ENCODE measurements around the gene ARCN1. TPM values are rescaled to one million over a fixed set of nuclear protein-coding genes. Genes with fewer than 3 reads are reported as not detected.
A peak's percentile ranks its signal among the peaks of the same experiment; 100 is the strongest.

Gene ARCN1
- total RNA-seq, 4 donors from 2014 or later: 103 to 157 (median 112) TPM

DNA sequence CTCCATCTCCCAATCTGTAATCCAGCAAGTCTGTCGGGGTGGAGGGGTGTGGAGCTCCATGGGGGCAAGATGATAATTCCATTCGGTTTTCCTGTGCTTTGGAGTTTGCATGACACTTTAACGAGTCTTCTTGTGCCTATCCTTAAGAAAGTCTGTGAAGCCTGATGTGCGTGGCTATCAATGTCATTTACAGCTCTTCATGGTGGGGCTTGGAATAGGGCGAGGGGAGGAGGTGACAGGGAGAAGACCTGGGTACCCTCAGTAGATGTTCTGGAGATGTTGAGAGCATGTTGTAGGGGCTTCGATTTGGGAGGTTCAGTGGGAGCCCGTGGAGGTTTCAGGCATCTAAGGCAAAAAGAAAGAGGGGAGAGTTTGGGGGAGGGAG, 34.6 kb downstream of the ARCN1 start:
- DNase-seq: no peak
- peaks cover 8 to 12% of the 10 kb centered on the region in 2 donors for H3K36me3 ChIP-seq
- 73 to 78% methylated on average over 7 of the region's 7 CpGs for WGBS, 2 donors
- H3K9me3 ChIP-seq: no peaks in the 10 kb centered on the region
- TF ChIP-seq, protein P1, sequence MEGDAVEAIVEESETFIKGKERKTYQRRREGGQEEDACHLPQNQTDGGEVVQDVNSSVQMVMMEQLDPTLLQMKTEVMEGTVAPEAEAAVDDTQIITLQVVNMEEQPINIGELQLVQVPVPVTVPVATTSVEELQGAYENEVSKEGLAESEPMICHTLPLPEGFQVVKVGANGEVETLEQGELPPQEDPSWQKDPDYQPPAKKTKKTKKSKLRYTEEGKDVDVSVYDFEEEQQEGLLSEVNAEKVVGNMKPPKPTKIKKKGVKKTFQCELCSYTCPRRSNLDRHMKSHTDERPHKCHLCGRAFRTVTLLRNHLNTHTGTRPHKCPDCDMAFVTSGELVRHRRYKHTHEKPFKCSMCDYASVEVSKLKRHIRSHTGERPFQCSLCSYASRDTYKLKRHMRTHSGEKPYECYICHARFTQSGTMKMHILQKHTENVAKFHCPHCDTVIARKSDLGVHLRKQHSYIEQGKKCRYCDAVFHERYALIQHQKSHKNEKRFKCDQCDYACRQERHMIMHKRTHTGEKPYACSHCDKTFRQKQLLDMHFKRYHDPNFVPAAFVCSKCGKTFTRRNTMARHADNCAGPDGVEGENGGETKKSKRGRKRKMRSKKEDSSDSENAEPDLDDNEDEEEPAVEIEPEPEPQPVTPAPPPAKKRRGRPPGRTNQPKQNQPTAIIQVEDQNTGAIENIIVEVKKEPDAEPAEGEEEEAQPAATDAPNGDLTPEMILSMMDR (IDR thresholded peaks at IDR 0.05): no peak
- no peak for TF ChIP-seq POLR2A (IDR thresholded peaks at IDR 0.05)
- no peaks in the 10 kb centered on the region for H3K27me3 ChIP-seq
- H3K4me3 ChIP-seq (replicated peaks in 1 of 3): no peak overlapping the region
- intact Hi-C loops (cut with DNase I): loop anchor here (5.0 kb wide), 1 partner anchor 50 kb away; no protein-coding TSS in a partner anchor
- peaks cover 14 to 42% of the 10 kb centered on the region in 2 donors for H3K4me1 ChIP-seq
- peak overlapping the region in 2 of 3 donors; percentile 56 to 63 for H3K27ac ChIP-seq

DNA sequence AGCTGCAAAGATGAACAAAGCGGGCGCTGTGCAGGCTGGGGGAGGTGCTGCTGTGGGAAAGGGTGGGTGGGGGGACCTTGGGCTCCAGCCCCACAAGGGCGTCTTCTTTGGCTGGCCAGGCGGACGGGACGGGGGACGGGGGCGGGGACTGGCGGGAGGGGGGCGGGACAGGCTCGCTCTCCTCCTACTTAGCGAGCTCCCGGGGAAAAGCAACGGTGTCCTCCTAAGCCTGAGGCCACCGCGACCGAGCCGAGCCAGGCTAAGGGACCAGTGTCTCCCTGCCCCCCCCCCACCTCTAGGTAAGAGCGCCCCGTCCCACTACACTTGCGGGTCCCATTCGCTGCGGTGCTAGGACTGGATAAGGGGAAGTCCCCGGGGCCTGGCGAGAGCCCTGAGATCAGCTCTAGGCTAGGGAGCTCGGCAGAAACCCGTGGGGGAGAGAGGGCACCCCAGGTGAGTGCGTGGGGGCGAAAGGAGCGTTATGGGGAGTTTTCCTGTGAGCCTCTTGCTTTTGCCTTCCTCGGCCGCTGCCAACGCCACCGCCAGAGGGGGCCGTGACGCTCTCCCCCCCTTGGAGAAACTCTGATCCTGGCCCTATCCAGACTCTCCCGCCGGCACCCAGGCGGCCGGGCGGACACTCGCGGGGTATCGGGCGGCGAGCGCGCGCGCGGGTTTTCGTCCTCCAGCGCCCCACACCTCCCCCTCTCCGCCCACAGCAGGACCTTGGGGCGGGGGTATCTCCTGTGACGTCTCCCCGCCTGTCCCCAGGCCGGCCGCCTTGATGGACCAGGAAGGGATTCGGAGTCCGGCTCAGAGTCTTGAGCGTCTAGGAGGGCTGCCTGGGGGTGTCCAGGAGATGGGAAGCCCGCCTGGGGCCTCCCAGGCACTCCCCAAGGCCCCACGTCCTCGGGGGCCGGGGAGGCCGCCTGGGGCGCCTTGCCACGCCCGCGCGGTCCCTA, 35.5 kb downstream of the ARCN1 start, which contains the start of gene PHLDB1:
Gene PHLDB1, plus strand, starts transcription at position 215 of the 959 bp plus-strand sequence. CDS start 6,222 bp downstream, outside the sequence.
- 12 to 23% methylated on average over 4 to 5 of the region's 72 CpGs for WGBS, 2 donors
- DNase-seq: peak; percentile 64 to 67
- Histone ChIP-seq H3K9me3 (no peaks in the 10 kb centered on the region), H3K27ac (peak within 1 kb of the TSS; percentile 66 to 94 (median 87)), H3K27me3 (no peaks in the 10 kb centered on the region), H3K4me1 (peaks cover 14 to 49% of the 10 kb centered on the region in 2 donors), H3K4me3 (replicated peaks in 1 of 3) (peak within 1 kb of the TSS; percentile 40 to 75 (median 63)), H3K36me3 (peaks cover 0 to 3% of the 10 kb centered on the region in 2 donors)
- intact Hi-C loops (cut with DNase I): loop anchor here (5.0 kb wide), 1 partner anchor 50 kb away; no protein-coding TSS in a partner anchor
- TF ChIP-seq POLR2A (IDR thresholded peaks at IDR 0.05): peak in 1 of 2 donors; percentile 32
- TF ChIP-seq, protein P1 (IDR thresholded peaks at IDR 0.05): peak in 4 of 6 experiments; percentile 19 to 48 (median 42)

DNA sequence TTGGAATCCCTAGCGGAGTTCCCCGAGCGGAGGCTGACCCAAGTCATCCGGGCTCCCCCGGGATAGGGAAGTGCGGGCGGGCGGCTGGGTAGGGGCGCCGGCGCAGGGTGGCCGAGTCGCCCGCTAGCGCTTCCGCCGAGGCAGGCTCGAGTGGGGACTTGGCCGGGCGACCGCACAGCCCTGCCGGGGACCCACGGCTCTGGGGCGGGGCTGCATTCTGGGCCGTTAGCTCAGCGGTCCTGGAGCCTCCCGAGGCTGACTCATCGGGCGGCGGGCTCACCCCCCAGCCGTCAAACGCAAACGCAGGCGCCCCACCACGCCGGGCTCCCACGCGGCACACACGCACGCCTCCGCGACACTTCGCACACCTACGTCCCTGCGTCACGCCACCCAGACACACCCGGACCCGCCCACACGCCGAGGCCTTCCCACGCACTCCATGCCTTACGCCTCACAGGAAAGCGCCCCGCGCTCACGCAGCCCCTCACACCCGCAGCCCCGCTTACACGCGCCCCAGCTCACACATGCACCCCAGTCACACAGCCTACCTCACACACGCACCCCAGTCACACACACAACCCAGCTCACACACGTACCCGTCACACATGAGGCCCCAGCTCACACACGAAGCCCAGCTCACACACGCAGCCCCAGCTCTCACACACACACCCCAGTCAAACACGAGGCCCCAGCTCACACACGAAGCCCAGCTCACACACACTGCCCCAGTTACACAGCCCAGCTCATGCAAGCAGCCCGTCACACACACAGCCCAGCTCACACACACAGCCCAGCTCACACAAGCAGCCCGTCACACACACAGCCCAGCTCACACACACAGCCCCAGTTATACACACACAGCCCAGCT, 36.4 kb downstream of the ARCN1 start:
- Histone ChIP-seq H3K4me1 (peaks cover 14 to 58% of the 10 kb centered on the region in 2 donors), H3K27ac (peak overlapping the region; percentile 66 to 94 (median 87)), H3K4me3 (replicated peaks in 1 of 3) (peak overlapping the region; percentile 40 to 75 (median 63)), H3K9me3 (no peaks in the 10 kb centered on the region), H3K27me3 (no peaks in the 10 kb centered on the region), H3K36me3 (no peaks in the 10 kb centered on the region)
- TF ChIP-seq POLR2A (IDR thresholded peaks at IDR 0.05): peak in 1 of 2 donors; percentile 11
- TF ChIP-seq, protein P1 (IDR thresholded peaks at IDR 0.05): no peak
- DNase-seq: peak; percentile 51 to 59
- intact Hi-C loops (cut with DNase I): loop anchor here (5.0 kb wide), 1 partner anchor 49 kb away; no protein-coding TSS in a partner anchor
- 25 to 38% methylated on average over 42 to 53 of the region's 69 CpGs for WGBS, 2 donors

DNA sequence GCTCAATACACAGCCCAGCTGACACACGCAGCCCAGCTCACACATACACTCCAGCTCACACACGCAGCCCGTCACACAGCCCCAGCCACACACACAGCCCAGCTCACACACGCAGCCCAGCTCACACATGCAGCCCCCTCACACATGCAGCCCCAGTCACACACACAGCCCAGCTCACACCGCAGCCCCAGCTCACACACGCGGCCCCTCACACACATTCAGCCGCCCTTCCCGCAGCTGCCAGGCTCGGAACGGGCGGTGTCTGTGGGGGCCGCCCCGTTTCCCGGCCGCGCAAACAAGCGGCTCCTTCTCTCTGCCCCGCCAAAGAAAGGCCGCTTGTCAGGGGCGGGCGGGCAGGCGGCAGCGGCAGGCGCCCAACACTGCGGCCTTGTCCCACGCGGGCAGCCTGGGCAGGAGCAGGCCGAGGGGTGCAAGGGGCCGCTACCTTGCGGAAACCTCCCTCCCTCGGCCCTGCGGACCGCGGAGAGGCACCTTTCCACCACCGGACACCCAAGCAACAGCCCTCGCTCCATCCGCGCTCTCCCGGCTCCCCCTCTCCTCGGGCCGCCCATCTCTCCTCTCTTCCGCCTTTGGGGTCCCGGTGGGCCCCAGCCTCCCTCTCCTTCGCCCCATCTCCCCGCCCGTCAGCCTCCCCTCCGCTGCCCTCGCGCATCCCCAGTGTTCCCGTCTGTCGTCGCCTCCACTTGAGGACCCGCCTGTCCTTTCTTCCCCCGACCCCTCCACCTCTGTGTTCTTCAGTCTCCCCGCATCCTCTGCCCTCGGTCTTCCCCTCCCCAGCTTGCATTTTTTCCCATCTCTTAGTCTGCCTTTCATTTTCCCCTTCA, 37.4 kb downstream of the ARCN1 start:
- TF ChIP-seq, protein P1 (IDR thresholded peaks at IDR 0.05): no peak
- no peak for TF ChIP-seq POLR2A (IDR thresholded peaks at IDR 0.05)
- DNase-seq: peak in 1 of 2 donors; percentile 7
- no peaks in the 10 kb centered on the region for H3K36me3 ChIP-seq
- peak overlapping the region in 1 of 3 donors; percentile 42 for H3K4me3 ChIP-seq (replicated peaks in 1 of 3)
- H3K4me1 ChIP-seq: peaks cover 18 to 58% of the 10 kb centered on the region in 2 donors
- 66 to 69% methylated on average over 46 to 57 of the region's 57 CpGs for whole genome bisulfite sequencing, 2 donors
- intact Hi-C loops (cut with DNase I): loop anchor here (5.0 kb wide), 1 partner anchor 48 kb away; no protein-coding TSS in a partner anchor
- H3K27ac ChIP-seq: peak overlapping the region; percentile 61 to 94 (median 87)
- H3K9me3 ChIP-seq: no peaks in the 10 kb centered on the region
- no peaks in the 10 kb centered on the region for H3K27me3 ChIP-seq
